AG09309 (cell line): ENCODE data around the gene IQGAP2.

Experiments used
- DNase-seq: peaks from one replicate; pipeline ENCODE4 v3.0.0-alpha.2; 2010; ENCODE audit warnings: low read depth
- H3K4me3 ChIP-seq: 2 replicates; pipeline ENCODE4 v1.5.1; 2011; ENCODE audit warnings: mild to moderate bottlenecking, low read depth, low read length, moderate library complexity; ENCODE audit not compliant: control insufficient read depth
- CTCF ChIP-seq: IDR thresholded peaks from 2 replicates; pipeline ENCODE4 v1.5.1; 2011; ENCODE audit warnings: mild to moderate bottlenecking, low read depth, low read length, inconsistent platforms; ENCODE audit not compliant: insufficient read depth, control insufficient read depth; ENCODE audit errors: missing control alignments

The IQGAP2 gene

DNA sequence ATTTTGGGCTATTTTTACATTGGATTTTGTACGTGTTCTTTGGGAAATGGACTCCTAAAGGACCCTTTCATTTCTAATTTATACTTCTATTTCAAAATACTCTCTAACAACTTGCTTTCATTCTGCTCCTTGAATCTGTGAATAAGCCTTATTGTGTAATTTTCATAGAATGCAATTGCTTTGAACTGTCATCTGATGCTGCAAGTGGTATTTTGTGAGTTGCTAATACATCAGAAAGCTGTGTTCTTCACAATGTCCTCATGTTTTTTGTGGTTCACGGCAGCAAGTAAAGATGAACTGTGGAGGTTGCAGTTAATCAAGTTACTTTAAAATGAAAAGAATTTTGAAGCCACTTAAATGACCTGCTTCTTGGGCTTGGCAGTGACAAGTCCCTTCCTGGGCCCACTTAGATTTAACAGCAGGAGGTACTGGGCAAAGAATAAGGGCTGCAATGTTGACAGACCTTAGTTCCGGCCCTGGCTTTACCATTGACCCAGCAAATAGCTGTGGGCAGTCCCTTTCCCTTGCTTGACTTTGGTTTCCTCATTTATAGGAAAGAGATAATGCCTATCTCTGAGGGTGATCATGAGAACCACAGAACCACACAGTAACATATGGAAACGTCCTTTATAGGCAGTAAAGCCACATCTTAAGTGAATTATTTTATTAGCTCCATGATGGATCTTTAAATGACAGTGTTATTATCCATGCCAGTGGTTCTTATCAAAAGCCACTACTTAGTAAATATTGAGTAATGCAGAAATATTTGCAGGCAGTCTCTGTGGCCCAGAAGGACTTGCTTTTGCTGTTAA, 54.8 kb downstream of the IQGAP2 start:
- TF ChIP-seq CTCF, result no peak
- no peak overlapping the region for H3K4me3 ChIP-seq
- DNase-seq, result no peak

- H3K4me3 ChIP-seq, result no peak overlapping the region
- DNase-seq, result no peak
- TF ChIP-seq CTCF, result no peak
Observed at GRCh38 chr5:76458486-76458830, 55.4 kb downstream of the IQGAP2 start.

- TF ChIP-seq CTCF, result no peak
- H3K4me3 ChIP-seq, result no peak overlapping the region
- no peak for DNase-seq
Observed at GRCh38 chr5:76460104-76460503, 57.0 kb downstream of the IQGAP2 start.

GRCh38 chr5:76462097-76462667, 59.1 kb downstream of the IQGAP2 start:
- no peak overlapping the region for H3K4me3 ChIP-seq
- no peak for TF ChIP-seq CTCF
- no peak for DNase-seq

DNA sequence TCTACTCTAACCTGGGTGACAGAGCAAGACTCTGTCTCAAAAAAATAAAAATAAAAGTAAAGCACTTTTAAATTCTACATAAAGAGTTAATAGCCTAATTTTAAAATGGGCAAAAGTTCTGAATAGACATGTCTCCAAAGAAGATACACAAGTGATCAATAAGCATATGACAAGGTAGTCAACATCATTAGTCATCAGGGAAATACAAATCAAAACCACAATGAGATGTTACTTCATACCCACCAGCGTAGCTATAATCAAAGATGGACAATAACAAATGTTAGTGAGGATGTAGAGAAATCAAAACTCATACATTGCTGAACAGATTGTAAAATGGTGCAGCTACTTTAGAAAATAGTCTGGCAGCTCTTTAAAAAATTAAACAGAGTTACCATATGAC, 64.1 kb downstream of the IQGAP2 start:
- TF ChIP-seq CTCF, result no peak
- no peak overlapping the region for H3K4me3 ChIP-seq
- DNase-seq, result no peak

DNA sequence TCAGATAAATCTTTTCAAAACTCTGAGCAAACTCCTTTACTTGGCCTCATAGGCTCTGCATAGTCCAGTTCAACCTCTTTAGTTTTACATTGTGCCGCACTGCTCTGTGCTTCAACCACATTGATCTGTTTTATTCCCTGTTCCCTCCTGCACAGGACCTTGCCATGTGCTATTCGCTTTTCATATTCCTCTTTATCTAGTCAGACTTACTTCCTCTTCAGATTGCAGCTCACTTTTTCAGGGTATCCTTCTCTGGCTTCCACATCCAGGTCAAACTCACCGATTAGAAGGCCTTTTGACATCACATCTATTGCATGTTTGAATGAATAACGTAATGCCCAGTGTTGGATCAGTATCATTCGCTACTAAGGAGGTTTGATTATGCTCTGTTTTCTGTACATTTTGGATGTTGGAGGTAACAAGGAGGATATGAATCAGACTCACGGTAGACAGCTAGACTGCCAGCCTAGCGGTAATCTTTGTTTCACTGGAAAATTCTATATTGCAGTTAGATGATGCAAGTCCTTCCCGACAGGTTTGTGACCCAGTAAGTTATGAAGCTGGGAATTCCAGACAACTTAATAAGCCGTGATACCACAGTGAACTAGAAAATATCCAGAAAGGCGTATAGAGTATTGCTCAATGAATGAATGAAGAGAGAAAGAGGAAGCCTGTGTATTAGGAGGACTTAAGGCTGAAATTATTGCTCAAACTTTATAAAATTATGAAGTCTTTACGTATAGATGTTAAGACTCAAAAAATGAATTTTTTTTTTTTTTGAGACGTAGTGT, 65.7 kb downstream of the IQGAP2 start:
- DNase-seq, result no peak
- no peak overlapping the region for H3K4me3 ChIP-seq
- no peak for TF ChIP-seq CTCF
